GM18868 (cell line): ENCODE results near the gene FCER1A.

Experiments used
- ATAC-seq: cut with Tn5 transposase; IDR thresholded peaks from one replicate; pipeline ENCODE4 v1.9.1; 2021; ENCODE audit warnings: mild to moderate bottlenecking, moderate library complexity; ENCODE audit not compliant: unreplicated experiment

Gene FCER1A

GRCh38 chr1:159302095-159302494 lies at the start of gene FCER1A:
Gene FCER1A, plus strand, starts transcription at chr1:159302336. Its CDS starts 29 bp downstream, at chr1:159302365.
- no peak for ATAC-seq

GRCh38 chr1:159261311-159261710 lies 40.8 kb upstream of the FCER1A start:
- ATAC-seq: no peak

- no peak for ATAC-seq
Observed at GRCh38 chr1:159261721-159262494, 40.2 kb upstream of the FCER1A start.

GRCh38 chr1:159266832-159267231 lies 35.3 kb upstream of the FCER1A start:
- no peak for ATAC-seq

- no peak for ATAC-seq
Observed at GRCh38 chr1:159274631-159275030, 27.5 kb upstream of the FCER1A start.

GRCh38 chr1:159275891-159276290 lies 26.2 kb upstream of the FCER1A start:
- no peak for ATAC-seq

- ATAC-seq: no peak
Observed at GRCh38 chr1:159279773-159280172, 22.4 kb upstream of the FCER1A start.

GRCh38 chr1:159282118-159282517 lies 20.0 kb upstream of the FCER1A start:
- ATAC-seq: no peak

- ATAC-seq: no peak
Observed at GRCh38 chr1:159289060-159289459, 13.1 kb upstream of the FCER1A start.

GRCh38 chr1:159291424-159291823 lies 10.7 kb upstream of the FCER1A start:
- ATAC-seq: no peak

- ATAC-seq: peak; percentile 63
Observed at GRCh38 chr1:159296706-159297375, 5.3 kb upstream of the FCER1A start.

- ATAC-seq: no peak
Observed at GRCh38 chr1:159300146-159300545, 2.0 kb upstream of the FCER1A start.

GRCh38 chr1:159307346-159308020 lies 5.3 kb downstream of the FCER1A start:
- no peak for ATAC-seq

- no peak for ATAC-seq
Observed at GRCh38 chr1:159311679-159312078, 9.5 kb downstream of the FCER1A start.

GRCh38 chr1:159315381-159315780 lies 13.2 kb downstream of the FCER1A start:
- peak; percentile 43 for ATAC-seq

- ATAC-seq: no peak
Observed at GRCh38 chr1:159318784-159319551, 16.8 kb downstream of the FCER1A start.

GRCh38 chr1:159334797-159335196 lies 32.7 kb downstream of the FCER1A start:
- no peak for ATAC-seq

GRCh38 chr1:159338018-159338417 lies 35.9 kb downstream of the FCER1A start:
- no peak for ATAC-seq

GRCh38 chr1:159339536-159339935 lies 37.4 kb downstream of the FCER1A start:
- no peak for ATAC-seq

GRCh38 chr1:159341736-159342135 lies 39.6 kb downstream of the FCER1A start:
- ATAC-seq: no peak
